NCI-H1105 (cell line): ENCODE data around the gene ARHGEF28.

Source experiments
- DNase-seq: peaks from one replicate; lab custom pipeline; 2025; lab: John Stamatoyannopoulos, UW

The ARHGEF28 gene, protein sequence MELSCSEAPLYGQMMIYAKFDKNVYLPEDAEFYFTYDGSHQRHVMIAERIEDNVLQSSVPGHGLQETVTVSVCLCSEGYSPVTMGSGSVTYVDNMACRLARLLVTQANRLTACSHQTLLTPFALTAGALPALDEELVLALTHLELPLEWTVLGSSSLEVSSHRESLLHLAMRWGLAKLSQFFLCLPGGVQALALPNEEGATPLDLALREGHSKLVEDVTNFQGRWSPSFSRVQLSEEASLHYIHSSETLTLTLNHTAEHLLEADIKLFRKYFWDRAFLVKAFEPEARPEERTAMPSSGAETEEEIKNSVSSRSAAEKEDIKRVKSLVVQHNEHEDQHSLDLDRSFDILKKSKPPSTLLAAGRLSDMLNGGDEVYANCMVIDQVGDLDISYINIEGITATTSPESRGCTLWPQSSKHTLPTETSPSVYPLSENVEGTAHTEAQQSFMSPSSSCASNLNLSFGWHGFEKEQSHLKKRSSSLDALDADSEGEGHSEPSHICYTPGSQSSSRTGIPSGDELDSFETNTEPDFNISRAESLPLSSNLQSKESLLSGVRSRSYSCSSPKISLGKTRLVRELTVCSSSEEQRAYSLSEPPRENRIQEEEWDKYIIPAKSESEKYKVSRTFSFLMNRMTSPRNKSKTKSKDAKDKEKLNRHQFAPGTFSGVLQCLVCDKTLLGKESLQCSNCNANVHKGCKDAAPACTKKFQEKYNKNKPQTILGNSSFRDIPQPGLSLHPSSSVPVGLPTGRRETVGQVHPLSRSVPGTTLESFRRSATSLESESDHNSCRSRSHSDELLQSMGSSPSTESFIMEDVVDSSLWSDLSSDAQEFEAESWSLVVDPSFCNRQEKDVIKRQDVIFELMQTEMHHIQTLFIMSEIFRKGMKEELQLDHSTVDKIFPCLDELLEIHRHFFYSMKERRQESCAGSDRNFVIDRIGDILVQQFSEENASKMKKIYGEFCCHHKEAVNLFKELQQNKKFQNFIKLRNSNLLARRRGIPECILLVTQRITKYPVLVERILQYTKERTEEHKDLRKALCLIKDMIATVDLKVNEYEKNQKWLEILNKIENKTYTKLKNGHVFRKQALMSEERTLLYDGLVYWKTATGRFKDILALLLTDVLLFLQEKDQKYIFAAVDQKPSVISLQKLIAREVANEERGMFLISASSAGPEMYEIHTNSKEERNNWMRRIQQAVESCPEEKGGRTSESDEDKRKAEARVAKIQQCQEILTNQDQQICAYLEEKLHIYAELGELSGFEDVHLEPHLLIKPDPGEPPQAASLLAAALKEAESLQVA (N-terminal part only)

DNA sequence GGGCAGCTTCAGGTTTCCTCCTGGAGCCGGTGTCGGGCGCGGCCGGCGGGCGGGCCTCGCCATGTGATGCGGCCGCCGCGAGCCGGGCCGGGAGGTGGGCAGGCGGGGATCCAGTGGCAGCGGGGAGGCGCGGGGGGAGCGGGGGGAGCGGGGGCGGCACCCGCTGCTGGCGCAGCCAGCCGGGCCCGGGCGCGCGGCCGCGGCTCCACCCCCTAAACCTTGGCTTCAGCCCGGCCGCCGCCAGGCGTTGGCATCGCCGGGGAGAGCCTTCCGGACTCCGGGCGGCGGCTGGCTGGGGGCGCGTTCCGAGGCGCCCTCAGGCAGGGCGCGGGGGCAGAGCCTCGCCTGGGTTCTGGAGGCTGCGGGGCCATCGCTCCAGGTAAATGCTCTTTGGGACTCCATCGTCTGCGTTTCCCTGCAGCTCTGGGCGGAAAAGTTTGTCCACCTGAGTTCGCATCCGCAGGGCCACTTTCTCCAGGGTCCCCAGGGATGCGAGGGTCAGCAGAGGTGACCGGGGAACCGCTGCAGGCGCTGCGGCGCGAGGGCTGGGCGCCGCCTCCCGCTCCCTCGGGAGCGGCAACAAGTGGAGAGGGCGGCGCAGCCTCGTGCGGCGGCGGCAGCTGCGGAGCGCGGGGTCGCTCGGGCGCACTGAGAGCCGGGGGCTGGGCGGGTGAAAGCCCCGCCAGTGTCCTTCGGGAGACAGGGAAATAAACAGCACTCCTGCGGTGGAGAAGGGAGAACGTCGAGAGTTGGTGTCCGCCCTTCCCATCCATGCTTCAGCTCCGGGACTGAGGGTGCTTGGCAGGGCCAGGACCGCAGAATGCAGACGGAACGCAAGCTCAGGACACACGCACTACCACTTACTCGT lies at the start of gene ARHGEF28:
ARHGEF28 (plus strand) TSS at position 253 of the 868 bp plus-strand sequence. CDS start 58,656 bp downstream, outside the sequence.
- DNase-seq, result peak; percentile 31

DNA sequence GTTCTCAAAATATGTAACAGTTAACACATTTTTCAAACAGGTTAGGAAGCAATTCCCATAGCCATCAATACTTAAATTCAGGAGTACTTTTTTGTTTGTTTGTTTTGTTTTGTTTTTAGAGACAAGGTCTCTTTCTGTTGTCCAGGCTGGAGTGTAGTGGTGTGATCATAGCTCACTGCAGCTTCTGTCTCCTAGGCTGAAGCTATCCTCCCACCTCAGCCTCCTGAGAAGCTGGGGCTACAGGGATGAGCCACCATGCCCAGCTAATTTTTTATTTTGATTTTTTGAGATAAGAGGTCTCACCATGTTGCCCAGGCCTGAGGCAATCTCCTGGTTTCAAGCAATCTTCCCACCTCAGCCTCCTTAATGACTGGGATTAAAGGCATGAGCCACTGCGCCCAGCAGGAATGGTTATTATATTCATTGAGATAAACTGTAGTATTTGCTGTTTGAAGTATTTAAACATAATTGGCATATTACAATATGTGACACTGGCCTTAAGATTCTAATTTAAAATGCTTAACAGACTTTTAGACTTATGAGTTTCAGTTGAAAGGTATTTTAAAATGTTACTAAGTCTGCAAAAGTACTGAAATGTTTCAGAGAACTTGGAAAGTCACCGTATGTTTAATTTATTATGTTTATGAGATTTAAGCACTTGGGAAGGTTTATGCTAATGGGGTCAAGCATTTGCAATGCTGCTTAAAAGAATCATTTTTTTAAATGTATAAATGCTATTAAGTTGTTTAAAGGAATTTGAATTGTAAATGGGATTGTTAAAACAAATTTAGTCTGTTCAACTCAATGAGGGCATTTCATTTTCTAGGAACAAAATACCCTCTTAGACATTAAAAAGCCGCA lies 43.5 kb upstream of the ARHGEF28 start:
- DNase-seq, result no peak

DNA sequence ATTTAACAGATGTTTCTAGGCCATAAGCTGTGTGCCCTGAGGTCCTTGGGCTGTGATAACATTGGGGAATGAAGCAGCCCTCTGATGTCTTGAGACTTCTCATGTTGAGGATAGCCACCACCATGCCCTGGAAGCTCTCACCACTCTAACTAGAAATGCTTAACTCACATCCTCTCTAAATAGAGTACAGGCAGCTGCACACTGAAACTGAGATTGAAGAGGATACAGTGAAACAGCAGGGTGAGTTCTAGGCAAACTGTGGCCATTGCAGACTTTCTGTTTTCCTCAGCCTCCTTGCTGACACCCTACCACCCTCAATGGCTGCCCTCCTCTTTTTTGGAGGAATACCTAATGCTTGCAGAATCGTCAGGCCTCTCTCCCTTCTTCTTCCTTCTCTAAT lies 38.1 kb upstream of the ARHGEF28 start:
- DNase-seq, result no peak

DNA sequence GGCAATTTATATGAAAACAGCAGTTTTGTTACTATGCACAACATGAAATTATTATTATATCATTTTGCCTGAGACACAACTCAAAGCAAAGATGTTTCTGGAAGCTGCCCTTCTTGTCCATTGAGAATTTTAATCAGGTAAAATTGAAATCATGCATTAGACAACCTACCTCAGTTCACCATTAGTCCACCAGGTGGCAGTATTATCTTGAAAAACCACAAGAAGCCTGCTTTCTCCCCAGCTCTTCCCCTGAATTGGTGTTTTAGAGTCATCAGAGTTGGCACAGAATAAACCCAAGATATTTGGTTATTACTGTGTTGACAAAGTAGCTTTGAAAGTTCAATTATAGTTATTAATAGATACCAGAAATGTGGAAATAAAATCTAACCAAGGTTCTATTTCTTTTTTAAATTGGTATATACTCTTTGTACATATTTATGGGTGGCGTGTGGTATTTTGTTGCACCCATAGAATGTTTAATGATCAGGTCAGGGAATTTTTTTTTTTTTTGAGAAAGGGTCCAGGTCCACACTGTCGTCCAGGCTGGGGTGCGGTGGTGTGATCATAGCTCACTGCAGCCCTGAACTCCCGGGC lies 34.8 kb upstream of the ARHGEF28 start:
- DNase-seq, result peak; percentile 61

DNA sequence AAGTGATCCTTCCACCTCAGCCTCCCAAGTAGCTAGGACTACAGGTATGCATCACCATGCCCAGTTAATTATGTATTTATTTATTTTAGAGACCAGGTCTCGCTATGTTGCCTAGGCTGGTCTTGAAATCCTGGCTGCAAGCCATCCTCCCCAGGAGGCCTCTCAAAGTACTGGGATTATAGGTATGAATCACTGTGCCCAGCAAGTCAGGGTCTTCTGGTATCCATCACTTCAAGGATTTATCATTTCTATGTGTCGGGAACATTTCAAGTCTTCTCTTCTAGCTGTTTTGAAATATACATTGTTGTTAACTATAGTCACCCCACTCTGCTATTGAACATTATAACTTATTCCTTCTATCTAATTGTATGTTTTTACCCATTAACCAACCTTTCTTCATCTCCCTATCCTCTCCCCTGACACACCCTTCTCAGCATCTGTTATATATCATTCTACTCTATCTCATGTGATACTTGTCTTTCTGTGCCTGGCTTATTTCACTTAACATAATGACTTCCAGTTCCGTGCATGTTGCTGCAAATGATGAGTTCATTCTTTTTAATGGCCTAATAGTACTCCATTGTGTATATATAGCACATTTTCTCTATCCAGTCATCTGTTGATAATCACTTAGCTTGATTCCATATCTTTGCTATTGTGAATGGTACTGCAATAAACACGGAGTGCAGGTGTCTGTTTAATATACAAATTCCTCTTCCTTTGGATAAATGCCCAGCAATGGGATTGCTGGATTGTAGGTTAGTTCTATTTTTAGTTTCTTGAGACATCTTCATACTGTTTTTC lies 34.1 kb upstream of the ARHGEF28 start:
- DNase-seq, result no peak

DNA sequence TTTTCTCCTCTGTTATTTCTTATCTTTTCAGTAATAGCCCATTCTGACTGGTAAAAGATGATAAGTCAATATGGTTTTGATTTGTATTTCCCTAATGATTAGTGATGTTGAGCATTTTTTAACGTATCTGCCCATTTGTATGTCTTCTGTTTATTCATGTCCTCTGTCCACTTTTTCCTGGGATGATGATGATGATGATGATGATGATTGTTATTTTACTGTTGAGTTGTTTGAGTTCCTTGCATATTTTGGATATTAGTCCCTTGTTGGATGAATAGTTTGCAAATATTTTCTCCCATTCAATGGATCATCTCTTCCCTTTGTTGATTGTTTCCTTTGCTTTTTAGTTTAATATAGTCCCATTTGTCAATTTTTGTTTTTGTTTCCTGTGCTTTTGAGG lies 33.4 kb upstream of the ARHGEF28 start:
- DNase-seq, result no peak

DNA sequence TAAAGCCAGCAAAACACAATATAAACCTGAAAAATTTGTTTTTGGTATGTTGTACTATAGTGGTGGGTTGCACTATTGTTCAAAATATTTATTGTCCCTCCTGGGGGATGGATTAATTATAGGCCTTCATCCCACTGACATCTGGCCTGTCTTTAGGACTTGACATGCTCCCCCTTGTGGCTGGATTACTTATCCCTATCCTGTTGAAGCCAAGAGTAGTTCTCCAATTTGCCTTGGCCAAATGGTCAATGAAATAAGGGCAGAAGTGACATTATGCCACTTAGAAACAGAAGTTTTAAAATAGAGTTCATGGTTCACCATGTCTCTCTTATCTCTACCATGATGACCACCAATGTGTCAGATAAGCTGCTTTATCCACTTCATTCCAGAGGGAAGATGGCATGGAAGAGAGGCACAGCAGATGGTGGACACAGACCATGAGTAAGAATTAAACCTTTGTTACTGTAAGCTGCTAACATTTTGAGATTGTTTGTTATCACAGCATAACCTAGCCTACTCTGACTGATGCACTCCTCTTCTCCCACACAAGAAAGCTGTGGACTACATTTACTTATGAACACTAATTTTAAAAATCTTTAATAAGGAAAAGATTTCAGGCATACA lies 29.2 kb upstream of the ARHGEF28 start:
- DNase-seq, result no peak

DNA sequence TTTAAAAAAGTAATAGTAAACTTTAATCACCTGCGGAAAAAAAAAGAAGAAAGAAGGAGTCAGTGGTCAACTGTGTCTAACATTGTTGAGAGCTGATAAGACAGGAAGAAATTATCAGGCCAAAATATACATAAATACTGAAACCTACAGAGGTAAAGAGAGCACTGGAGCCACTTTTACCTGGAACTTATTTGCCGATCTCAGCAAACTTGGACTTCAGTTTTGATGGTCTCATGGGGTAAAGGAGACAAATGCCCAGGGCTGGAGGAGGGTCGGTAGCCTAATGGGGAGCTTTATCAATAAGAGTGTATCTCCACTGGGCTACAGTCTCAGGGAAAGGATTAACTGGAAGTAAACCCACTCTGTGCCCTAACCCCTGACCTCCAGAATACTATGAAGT lies 26.6 kb upstream of the ARHGEF28 start:
- DNase-seq, result no peak

DNA sequence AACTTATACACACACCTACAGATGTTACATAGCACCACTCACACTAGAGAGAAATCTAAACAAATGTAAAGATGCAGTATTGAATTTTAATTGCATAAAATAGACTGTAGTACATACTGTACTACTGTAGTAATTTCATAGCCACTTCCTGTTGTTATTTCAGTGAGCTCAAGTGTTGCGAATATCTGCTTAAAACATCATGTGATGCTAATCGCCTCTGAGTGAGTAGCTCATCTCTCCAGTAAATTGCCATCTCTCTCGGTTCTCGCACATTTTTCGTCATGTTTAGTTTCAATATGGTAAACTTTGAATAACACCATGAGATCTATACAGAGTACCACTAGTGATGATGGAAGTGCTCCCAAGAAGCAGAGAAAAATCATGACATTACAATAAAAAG lies 22.0 kb upstream of the ARHGEF28 start:
- DNase-seq, result no peak

DNA sequence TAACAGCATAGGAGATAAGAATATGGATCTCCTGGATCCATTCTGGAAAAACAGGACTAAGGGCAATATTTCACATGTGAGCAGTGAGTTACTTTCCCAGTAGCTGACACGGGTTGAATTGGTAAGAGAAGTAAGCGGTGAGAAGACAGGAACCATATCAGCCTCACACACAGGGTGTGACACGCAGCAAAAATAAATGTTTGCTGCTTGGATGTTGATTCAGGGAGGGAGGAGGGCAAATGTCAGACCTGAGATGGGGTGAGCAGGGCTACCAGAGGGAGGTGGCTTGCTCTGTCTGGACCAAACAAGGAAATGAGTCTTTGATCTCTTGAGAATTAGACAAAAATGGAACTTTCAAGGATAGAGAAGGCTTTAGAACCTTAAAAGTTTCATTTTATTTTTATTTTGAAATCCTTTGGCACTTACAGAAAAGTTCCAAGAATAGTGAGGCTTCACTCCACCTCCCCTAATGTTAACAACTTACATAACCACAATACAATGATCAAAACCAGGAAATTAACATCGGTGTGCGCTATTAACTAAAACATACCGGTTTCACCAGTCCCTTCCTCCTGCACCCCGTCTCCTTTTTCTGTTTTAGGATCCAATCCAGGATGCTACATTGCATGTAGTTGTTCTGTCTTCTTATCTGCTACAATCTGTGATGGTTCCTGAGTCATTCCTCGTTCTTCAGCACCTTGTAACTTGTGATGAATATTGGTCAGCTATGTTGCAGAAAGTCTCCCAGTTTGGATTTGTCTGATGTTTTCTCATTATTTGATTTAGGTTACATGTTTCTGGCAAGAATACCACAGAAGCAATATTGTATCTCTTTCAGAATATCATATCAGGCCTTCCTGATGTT lies 20.5 kb upstream of the ARHGEF28 start:
- DNase-seq, result no peak

DNA sequence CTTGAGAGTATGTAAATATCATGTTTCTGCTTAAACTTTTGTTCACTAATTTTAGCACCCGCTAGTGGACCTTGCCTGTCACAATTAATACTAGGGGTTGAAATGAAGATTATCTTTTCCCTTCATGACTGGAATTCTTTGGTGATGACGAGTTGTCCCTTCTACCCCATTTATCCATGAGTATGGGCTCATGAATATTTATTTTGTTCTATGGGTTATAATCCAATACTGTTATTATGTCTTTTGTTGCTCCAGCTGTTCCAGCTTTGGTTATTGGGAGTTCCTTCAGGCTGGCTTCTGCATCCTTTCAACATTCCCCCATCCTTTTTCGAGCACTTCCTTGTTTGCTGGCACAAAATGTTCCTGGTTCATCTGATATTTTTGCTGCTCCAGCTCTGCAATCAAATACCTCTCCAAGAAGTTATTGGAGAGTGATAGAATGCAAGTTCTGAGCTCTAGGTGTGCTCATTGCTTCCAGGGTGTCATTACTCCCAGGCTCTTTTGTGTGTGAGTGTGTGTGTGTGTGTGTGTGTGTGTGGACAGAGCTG lies 19.7 kb upstream of the ARHGEF28 start:
- no peak for DNase-seq

DNA sequence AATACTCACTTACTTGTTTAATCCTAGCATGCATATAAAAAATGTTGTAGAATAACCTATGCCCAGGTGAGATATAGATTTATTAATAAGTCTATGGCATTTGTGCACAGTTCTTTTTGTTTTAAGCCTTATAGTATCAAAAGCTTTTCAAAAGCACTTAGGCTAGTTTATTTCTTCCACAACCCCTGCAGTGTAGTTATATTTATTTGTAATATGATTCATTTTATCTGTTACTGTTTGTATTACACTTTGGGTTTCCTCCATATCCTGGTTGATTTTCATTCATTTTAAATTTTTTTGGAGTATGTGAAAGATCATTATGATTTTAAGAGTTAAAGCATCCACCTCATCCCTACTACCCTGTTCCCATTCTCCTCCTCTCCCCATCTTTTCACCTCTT lies 18.8 kb upstream of the ARHGEF28 start:
- DNase-seq, result no peak

DNA sequence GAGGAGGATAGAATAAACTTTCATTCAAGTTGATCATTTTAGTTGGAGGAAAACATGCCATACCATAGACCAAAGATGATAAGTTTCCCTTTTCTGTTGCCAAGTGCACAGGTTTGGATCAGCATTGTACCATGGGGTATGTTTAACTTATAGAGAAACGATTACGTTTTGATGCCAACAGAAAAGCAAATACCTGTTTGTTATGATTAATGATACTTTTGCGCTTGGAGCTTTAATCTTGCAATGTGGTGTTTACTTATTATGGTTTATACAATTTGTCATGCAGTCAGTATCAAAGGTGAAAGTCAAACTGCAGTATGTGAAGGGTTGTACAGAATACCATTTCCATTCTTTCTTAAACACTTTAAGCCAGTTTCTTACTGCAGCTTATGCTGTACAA lies 13.2 kb upstream of the ARHGEF28 start:
- DNase-seq, result no peak

DNA sequence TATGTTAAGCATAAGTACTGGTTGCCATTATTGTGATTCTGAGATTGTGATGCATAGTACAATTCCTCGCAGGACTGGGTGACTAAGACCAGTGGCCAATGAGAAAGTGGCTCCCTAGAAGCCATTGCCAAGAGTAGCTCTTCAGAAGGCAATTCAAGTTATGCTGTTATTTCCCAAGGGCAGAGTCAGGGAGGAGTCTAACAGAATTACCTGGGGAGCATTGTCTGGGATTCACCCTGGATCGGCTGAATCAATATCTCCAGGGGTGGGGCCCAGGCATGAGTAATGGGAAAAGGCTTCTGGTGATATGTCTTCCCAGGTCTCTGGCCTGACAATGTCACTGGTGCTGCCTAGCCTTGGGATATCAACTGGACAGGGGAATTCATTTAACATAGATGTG lies 10.9 kb upstream of the ARHGEF28 start:
- no peak for DNase-seq

DNA sequence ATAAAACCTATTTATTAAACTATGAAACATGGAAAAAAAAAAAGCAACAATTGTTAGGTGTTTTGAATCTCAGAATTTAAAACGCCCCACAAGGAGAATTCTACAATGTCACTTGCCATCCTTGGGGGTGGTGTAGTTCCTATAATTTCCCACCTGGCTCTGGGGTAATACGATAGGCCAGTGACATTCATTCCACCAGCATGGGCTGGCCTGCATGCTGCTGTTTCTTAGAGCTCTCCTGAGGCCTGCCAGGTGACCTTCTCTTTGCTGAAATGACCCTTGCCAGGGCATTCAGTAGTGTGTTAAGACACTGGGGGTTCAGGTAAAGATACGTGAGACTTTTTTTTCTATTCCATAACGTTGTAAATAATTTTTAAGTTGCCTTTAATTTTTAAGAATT lies 10.0 kb upstream of the ARHGEF28 start:
- DNase-seq, result no peak

DNA sequence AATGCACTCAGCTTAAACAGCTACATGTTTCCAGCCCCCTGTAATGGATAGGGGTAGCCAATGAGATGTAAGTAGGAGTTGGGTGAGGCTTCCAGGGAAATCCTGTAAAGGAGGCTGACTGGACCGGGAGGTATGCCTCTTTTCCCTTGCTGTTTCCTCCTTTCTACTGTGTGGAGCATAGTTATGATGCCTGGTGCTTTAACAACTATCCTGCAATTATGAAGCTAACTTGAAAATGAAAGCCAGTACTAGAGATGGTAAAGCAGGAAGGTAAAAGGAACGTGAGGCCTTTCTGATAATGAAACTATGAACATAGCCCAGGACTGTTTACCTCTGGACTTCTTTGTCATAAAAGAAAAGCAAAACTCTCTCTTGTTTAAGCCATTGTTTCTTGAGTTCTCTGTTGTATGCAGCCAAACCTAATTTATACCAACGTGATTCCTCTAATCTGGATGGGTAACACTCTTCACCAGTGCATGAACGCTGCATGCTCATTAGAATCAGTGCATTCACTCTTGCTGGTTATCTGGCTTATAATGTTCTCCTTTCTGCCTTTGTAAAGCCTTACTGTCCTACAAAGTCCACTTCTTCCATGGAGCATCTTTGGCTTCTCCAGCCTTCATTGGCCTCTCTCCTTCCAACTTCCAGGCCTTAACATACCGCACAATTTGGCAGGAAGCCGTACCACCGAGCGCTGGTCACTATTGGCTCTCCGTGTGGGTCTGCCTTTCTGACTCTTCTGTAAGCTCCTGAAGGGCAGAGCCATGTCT lies 8.3 kb upstream of the ARHGEF28 start:
- DNase-seq, result no peak
